ENCODE results near the gene CWC22.
"Not testable (repeated sequence)": the region's sequence is repeated elsewhere in the genome, so short reads cannot be mapped to it uniquely, and the experiment has no call there.

Gene CWC22

GRCh38 chr2:180002198-180002770, 4.8 kb downstream of the CWC22 start:
- no peak for DNase-seq

- no peak for DNase-seq
These were observed 5.4 kb downstream of the CWC22 start for GRCh38 chr2:180001726-180002125.

GRCh38 chr2:180000434-180000833, 6.7 kb downstream of the CWC22 start:
- DNase-seq, result no peak

DNA sequence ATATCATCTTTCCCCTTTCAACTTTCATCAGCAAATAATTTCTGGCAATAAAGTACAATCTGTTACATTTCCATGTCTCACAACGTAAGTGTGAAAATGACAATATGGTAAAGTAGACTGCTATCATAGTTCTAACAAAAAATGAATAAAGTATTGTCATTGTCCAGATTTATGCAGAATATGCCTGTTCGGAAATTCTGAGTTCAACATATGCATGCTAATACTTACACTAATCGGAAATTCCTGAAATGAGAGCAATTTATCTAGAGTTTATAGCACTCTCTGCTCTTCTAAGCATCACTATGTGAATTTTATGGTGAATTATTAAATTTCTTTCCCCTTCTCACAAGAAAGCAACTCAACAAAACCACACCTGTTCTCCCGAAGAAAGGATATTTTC, 8.1 kb downstream of the CWC22 start:
- DNase-seq, result no peak

GRCh38 chr2:179995741-179996515, 11.2 kb downstream of the CWC22 start:
- DNase-seq, result no peak

- no peak for DNase-seq
These were observed 15.8 kb downstream of the CWC22 start for GRCh38 chr2:179991344-179991743.

DNA sequence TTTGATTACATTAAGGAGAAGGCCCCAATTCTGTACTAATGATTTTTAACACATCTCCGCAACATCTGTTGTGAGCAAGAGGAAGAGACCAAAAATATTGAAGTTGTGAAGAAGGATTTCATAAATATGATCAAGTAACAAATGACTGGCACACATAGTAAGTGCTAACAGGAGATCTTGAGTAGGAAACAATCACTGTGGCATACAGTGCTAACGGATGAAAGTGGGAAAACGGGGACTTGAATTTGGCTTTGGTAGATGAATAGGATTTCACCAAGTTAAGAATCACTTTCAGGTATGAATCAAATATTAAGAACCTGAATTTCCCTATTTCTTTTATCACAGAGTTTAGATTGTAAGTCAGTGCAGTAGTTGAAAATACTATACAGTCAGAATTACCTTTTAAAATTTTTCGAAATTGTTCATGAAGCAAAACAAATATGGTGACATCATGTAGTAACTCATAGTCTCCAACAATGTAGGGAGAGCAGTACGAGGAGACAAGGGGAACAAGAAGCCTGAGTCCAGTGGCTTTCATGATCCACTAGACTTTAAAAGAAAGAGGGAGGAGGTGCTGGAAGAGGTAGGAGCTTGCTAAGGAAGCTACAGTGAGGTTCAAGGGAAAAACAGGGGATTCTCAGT, 16.3 kb downstream of the CWC22 start:
- no peak for DNase-seq

DNA sequence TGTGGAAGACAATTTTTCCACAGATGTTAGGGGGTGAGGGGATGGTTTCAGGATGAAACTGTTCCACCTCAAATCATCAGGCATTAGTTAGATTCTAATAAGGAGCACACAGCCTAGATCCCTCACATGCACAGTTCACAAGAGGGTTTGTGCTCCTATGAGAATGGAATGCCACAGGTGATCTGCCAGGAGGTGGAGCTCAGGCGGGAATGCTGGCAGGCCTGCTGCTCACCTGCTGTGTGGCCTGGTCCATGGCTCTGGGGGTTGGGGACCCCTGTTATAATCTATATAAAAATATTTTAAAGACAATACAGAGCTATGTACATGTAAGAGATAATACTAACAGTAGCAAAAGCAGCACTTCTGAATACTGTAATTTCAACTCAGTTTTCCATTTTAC, 19.2 kb downstream of the CWC22 start:
- no peak for DNase-seq

DNA sequence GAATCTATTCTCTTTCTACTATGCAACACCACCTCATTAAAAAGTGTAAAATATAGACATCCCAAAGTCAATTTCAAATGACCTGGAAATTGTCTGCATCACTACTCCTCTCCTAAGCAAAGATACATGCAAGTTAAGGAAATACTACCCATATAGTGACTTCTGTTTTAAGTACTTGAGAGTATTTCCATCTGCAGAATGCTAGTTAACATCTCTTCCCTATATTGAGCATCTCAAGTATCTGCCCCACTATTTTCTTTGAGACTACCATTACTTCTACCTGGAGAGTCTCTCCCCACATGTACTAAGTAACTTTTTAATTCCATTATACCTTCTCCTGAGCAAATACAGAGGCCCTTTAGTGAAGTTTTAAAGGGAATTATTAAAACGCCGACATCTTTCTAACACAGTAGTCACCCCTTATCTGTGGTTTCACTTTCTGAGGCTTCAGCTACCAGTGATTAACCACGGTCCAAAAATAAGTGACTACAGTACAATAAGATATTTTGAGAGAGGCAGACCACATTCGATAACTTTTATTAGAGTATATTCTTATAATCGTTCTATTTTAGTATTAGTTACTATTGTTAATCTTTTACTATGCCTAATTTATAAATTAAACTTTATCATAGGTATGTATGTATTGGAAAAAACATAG, 21.8 kb downstream of the CWC22 start:
- no peak for DNase-seq

DNA sequence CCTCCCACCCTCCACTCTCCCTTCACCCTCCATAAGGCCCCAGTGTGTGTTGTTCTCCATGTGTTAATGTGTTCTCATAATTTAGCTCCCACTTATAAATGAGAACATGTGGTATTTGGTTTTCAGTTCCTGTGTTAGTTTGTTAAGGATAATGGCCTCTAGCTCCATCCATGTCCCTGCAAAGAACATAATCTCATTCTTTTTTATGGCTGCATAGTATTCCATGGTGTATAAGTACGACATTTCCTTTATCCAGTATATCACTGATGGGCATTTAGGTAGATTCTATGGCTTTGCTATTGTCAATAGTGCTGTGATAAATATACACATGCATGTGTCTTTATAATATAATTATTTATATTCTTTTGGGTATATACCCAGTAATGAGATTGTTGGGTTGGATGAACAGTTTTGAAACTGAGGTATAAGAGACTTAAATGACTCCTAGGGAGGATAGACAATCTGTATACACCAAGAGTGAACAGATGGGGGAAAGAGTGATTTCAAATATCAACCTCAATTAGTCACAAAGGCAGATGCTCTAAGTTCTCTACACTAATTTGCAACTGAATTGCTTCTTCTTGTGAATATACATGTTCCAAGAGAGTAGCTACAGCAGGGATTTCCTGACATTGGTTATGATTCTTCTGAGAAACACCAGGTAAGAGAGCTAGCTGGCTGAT, 23.7 kb downstream of the CWC22 start:
- DNase-seq, result no peak

DNA sequence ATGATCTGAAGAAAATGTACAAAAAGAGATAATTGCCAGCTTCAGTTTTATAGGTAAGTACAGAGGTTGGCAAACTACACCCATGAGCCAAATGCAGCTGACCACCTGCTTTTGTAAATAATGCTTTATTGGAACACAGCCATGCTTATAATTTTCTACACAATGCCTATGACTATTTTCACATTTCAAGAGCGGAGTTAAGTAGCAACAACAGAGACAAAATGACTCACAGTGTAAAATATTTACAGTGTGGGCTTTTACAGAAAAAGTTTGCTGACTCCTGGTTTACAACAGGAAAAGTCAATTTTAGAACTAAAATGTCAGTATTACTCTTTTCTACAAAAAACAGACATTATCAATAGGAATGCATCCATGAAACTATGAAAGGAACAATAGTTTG, 26.0 kb downstream of the CWC22 start:
- no peak for DNase-seq

DNA sequence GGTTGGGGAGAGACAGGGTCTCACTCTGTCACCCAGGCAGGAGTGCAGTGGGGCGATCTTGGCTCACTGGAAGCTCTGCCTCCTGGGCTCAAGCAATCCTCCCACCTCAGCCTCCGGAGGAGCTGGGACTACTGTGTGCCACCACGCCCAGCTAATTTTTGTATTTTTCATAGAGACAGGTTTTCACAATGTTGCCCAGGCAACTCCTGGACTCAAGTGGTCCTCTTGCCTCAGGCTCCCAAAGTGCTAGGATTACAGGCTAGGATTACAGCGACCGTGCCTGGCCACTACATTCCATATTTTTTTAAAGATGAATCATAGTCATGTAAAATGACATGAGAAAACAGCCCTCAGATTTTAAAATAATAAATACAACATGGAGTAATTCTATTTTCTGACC, 32.3 kb downstream of the CWC22 start:
- no peak for DNase-seq

DNA sequence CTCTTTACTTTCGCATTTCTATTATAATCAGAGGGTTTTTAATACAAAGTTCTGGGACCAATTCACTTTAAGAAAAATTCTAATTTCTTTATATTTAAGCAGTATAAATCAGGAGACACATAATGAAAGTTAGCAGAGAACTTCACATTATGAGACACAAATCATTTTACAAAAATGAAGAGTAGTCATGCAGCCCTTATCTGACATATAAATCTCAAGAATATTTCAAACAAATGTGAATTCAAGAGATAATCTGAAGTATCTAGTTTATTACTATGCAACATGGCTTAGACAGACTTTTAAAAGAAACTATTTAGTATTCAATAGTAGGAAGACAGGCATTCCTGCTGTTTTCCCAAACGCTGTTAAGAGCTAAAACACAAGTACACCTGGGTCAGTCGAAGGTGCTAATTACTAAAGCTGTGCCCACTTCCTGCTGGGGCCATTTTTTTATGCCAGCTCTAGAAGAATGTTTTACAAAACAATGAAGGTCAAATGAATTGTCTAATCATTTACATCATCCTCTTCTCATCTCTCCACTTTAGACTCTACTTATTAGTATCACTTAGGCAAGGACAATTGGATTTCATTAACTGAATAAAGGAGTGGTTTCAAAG, 40.2 kb downstream of the CWC22 start:
- DNase-seq, result no peak

- no peak for DNase-seq
These were observed 41.5 kb downstream of the CWC22 start for GRCh38 chr2:179965291-179966258.

DNA sequence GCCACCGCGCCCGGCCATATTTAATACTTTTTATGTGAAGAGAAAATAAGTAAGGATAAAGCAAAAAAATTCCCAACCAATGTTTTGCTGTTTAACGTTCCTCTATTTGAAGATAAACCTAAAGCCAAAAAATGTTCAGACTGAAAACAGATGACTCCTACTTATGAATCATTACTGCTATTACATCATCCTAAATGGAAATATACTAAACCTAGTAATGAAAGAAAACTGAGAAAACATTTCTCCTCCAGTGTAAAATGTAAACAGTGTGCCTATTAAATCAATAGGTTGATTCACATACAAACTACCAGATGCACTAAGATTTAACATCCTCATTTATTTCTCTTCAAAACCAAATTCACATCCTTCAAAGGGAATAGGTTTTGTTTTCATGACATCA, 43.5 kb downstream of the CWC22 start:
- no peak for DNase-seq

DNA sequence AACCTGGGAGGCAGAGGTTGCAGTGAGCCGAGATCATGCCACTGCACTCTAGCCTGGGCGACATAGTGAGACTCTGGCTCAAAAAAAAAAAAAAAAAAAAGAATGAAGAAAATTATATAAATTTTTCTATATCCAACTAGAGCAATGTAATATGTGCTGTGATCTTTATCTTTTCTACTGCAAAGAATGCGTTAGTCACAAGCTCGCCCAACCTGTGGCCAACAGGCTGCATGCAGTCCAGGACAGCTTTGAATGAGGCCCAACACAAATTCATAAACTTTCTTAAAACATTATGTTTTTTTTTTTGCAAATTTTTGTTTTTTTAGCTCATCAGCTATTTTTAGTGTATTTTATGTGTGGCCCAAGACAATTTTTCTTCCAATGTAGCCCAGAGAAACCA, 48.8 kb downstream of the CWC22 start:
- DNase-seq, result not testable (repeated sequence)

GRCh38 chr2:179954026-179954425, 53.1 kb downstream of the CWC22 start:
- DNase-seq, result no peak

- no peak for DNase-seq
These were observed 53.7 kb downstream of the CWC22 start for GRCh38 chr2:179953359-179953758.

- no peak for DNase-seq
These were observed 54.4 kb downstream of the CWC22 start for GRCh38 chr2:179952658-179953057.

GRCh38 chr2:179951680-179952079, 55.4 kb downstream of the CWC22 start:
- DNase-seq, result no peak

DNA sequence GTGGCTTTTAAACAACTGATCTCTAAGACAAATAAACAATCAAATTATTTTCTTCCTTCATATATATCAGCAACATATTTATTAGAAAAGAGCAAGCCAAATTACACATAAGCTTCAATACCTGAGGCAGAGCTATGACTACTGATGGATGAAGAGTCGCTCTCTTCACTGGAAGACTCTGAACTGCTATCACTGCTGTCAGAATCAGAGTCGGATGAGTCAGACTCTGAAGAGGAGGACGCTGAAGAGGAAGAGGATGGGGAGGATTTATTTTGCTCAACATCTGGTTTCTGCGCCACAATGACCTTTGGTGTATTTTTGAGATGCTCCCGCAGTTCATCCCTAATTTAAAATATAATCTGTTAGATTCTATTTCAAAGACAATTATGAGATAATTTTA, 56.7 kb downstream of the CWC22 start:
- DNase-seq, result no peak

DNA sequence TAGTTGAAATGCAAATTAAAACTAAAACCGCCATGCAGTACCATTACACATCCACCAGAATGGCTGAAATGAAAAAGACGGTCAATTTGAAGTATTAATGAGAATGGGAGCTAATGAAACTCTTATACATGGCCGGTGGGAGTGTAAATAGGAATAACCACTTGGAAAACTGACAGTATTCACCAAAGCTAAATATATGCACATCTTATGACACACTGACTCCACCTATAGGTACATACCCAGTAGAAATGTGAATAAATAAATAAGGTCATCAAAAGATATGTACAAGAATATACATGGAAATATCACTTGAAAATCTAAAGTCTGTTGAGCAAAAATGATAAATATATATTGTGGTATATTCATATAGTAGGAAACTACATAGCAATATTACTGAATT, 57.7 kb downstream of the CWC22 start:
- no peak for DNase-seq

Data from stimulated activated CD4-positive, alpha-beta T cell treated with anti-CD3 and anti-CD28 coated beads, Interleukin-2, amount 100 ng/mL, for 24 hours (primary cell).